T follicular helper cell (primary cell): ENCODE measurements around the gene PTPRN2.
"Not testable (repeated sequence)": the region's sequence is repeated elsewhere in the genome, so short reads cannot be mapped to it uniquely, and the experiment has no call there.

Experiments used
- DNase-seq: peaks from one replicate; pipeline ENCODE4 v3.0.0-alpha.2; 2020; ENCODE audit warnings: low read depth

Gene PTPRN2

DNA sequence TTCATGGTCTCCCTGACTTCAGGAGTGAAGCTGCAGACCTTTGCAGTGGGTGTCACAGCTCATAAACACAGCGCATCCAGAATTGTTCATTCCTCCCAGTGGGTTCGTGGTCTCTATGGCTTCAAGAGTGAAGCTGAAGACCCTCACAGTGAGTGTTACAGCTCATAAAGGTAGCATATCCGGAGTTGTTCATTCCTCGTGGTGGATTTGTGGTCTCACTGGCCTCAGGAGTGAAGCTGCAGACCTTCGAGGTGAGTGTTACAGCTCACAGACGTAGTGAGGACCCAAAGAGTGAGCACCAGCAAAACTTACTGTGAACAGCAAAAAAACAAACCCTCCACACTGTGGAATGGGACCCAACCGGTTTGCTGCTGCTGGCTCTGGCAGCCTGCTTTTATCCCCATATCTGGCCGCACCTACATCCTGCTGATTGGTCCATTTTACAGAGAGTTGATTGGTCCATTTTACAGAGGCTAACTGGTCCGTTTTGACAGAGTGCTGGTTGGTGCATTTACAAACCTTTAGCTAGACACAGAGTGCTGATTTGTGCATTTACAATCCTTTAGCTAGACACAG is 308.8 kb downstream of the PTPRN2 start:
- no peak for DNase-seq

DNA sequence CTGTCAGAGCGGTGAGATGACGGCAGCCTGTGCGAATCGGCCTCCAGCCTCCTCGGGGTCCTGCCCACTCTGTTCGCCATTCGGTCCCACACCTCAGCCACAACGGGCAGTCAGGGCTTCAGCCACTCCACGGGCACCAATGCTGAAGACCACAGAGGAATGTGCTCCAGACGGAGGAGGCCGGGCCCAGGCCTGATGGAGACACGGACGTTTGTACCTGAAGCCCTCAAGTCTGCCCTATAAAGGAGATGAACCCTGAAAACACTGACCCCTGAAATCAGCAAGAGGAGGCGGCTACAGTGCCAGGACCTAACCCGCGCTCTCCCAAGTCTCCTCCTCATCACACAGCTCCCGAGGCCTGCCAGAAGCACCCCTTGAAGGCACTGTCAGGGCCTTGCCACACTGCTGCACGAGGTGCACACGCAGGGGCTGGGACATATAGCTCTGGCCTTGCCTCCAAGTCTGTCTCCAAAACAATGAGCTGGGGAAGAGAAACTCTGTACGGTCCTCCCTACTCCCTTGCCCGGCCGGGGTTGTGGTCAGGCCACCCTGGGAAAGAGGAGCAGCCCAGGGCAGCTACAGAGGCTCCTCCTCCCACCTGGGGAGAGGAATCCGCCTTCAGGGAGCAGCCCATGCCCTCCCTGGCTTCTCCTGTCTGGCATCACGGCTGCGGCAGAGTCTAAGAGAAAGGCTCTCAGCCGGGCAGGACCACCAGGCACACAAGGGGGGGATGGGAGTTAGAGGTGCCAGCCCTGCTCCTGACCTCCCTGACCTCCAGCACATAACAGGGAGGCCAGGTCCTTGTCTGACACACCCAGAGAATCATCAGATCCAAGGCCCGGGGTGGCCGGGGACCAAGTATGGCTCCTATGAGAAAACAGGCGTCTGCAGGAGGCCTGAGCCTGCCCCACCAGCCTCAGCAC is 310.1 kb downstream of the PTPRN2 start:
- no peak for DNase-seq

DNA sequence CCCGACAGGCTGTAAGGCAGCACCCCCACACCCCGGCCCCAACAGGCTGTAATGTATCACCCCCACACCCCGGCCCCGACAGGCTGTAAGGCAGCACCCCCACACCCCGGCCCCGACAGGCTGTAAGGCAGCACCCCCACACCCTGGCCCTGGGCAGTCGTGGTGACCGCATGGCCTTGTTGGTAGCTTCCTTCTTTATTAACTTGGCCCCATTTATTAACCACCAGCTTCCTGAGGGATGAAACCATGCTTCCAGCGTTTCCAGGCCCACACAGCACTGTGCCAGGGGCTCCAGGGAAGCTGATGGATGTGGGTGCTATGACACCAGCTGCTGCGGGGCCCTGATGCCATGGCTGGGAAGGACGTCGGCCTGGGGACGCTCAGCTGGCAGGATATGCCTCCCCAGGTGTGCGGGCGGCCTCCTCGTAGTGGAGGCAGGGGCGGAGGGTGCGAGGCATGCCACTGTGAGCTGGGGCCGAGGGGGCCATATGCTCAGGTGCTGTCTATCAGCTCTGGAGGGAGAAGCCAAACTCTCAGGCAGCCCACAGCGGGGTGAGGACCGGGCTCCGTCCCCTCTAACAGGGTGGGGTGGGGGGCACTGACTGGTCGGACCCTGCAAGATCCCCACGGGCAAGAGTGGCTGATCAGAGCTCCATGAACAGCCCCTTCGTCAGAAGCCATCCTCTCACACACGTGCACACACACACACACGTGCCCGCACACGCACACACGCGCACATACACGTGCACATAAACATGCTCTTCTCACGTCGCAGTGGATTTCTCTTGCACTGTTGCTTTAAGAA is 311.0 kb downstream of the PTPRN2 start:
- no peak for DNase-seq

DNA sequence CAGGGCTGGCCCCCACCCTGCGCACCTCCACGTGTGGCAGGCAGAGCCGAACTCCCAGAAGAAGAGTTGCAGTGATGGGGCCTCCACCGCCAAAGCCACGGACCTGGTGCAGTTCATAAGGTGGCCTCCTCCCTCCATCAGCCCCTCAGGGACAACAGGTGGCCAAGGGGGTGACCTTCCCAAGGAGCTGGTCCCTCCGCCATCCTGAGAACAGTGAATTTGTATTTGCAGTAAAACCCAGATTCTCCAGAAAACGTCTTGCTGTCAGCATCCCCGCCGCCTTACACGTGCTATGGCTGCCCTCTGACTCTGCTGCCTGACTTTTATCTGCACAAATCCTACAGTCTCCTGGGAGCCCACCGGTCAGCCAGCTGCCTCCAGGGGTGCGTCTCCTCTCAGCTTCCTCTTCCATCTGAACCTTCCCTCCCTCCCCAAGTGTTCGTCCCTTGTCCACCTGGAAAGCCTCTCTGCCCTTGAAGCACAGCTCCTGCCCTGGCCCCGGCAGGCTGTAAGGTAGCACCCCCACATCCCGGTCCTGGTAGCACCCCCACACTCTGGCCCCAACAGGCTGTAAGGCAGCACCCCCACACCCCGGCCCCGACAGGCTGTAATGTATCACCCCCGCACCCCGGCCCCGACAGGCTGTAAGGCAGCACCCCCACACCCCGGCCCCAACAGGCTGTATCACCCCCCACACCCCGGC is 311.8 kb downstream of the PTPRN2 start:
- DNase-seq: no peak

DNA sequence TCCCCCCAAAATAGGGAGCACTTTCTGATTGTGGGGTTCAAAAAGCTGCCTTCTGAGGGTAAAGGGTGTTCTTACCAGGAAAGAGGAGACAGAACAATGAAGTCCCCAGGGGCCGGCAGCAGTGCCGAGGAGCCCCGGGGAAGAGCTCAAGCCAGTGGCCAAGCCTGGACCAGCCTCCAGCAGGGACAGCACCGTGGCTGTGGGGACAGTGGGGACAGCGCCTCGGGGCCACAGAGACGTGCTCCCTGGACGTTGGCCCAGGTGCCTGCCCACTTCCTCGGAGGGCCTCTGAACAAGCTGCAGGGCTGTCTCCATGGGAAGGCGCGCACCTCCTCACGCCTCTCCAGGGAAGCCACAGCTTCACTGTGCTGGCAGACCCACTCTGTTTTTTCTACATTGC is 312.6 kb downstream of the PTPRN2 start:
- no peak for DNase-seq

DNA sequence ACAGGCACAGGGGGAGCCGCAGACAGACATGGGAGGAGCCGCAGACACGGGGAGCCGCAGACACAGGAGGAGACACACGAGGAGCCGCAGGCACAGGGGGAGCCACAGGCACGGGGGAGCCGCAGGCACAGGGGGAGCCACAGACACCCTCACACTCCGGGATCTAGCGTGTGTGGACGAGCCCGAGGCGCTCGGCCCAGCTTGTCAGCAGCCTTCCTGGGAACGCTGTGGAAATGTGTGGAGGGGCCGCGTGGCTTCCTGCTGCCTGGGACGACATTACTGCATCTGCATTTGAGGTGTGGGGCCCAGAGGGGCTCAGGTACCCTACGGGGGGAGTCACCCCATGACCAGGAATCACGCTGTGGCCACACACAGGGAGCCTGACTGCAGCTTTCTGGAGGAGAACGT is 313.2 kb downstream of the PTPRN2 start:
- no peak for DNase-seq

DNA sequence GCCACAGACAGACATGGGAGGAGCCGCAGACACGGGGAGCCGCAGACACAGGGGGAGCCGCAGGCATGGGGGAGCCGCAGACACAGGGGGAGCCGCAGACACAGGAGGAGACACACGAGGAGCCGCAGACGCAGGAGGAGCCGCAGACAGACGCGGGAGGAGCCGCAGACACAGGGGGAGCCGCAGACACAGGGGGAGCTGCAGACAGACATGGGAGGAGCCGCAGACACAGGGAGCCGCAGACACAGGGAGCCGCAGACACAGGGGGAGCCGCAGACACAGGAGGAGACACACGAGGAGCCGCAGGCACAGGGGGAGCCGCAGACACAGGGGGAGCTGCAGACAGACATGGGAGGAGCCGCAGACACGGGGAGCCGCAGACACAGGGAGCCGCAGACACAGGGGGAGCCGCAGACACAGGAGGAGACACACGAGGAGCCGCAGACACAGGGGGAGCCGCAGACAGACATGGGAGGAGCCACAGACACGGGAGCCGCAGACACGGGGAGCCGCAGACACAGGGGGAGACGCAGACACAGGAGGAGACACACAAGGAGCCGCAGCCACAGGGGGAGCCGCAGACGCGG is 313.8 kb downstream of the PTPRN2 start:
- DNase-seq: not testable (repeated sequence)

DNA sequence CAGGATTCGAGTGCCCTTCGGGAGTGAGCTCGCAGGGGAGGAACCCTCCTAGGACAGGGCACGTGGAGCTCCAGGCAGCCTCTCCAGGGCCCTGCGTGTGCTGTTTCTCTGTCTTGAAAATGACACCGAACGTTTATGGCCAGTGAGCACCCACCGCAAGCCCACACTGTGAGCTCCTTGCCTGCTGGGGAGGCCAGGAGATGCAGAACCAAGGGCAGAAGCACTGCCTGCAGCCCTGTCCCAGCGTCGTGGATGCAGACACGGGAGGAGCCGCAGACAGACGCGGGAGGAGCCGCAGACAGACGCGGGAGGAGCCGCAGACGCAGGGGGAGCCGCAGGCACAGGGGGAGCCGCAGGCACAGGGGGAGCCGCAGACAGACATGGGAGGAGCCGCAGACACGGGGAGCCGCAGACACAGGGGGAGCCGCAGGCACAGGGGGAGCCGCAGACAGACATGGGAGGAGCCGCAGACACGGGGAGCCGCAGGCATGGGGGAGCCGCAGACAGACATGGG is 314.4 kb downstream of the PTPRN2 start:
- DNase-seq: no peak

DNA sequence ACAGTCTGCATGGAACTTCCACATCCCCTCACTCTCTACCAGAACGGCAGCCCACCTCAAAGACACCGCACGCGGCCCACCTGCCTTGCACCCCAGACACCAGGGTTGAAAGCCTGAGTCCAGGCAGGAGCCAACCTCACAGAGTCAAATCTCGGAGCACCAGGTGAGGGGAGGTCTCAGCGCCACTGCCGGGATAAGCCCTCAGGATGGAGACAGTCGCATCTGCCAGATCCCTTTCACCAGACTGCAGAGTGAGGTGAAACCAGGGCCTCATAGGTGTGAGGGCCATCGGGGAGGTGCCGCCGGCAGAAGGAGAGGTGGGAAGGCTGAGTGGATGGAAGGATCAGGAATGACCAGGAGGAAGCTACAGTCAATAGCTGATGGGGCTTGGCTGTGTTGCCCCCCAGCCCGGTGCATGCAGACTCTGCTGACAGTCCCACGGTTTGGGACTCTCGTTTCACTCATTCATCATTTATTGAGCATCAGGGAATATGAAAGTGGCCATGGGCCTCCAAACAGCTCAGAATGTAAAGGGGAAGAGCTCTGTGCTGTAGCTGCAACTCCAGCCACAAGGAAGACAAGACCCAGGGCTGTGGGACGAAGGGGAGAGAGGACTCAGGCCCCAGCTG is 315.0 kb downstream of the PTPRN2 start:
- DNase-seq: no peak

DNA sequence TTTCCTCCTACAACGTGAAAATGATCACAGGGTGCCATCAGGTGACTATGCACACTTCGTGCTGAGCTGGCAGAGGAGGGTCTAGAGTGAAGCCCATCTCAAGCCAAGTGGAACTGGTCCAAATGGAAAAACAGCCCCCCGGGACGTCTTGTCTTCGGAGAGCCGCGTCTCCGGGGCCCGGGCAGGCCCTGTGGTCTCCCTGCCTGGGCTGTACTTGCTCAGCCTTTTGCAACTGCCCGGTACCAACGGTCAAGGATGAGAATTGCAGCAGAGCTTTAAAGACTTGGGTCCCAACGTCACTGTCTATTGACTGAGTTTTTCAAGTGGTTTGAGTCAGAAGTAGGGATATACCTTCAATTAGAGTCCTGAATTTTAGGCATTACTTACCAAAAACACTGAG is 315.5 kb downstream of the PTPRN2 start:
- DNase-seq: no peak

DNA sequence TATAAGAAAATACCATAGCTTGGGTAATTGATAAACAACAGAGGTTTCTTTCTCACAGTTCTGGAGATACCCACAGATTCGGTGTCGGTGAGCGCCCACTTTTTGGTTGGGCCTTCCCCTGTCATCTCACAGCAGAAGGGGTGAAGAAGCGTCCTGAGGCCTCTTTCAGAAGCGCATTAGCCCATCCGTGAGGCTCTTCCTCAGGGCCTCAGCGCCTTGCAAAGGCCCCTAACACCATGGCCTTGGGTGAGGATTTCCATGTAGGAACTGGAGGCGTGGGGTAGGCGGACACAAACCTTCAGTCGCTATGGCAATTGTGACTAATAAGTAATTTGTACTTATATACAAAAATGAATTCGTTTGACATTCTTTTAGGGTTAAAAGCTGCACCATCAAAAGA is 316.0 kb downstream of the PTPRN2 start:
- DNase-seq: no peak

DNA sequence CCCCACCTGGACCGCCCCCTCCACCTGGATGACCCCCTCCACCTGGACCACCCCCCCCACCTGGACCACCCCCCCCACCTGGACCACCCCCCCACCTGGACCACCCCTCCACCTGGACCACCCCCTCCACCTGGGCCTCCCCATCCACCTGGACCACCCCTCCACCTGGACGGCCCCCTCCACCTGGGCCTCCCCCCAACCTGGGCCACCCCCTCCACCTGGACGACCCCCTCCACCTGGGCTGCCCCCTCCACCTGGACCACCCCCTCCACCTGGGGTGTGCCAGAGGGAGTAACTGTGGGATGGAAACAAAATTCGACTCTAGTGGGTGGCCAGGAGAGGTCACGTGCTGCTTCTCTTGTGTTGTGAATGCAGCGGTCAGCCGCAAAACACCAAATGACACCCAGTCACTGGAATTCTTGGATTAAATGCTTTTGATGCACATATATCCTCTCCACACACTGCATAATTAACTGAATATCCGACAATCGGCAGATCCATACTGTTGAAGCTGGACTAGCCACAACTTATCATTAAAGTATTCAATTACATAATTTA is 316.7 kb downstream of the PTPRN2 start:
- DNase-seq: no peak

DNA sequence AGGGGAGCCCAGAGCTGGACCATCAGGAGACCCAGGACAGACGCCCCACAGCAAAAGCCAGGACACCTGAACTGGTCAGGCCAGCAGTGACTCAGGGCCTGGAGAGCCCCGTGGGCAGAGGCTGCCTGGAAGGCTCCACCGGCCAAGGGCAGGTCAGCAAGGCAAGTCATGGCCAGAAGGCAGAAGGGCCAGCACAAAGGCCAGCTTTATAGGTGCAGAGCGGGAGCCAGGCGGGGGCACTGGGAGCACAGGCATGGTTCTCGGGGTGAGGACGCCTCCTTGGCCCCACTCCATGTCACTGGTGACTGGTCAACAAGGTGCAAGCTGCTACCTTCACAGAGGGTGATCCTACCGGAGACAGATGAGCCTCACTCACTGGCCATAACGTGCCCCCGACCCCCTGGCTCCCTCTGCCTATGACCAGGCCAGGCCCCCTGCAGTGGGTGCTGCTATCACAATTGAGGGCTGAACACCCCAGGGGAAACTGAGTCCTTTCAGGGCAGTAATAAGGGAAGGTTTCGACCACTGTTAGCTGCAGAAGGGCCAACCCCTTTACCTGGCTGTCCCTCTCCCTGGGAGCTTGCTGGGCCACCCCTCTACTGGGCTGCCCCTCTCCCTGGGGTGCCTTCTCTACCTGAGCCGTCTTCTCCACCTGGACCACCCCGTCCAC is 317.4 kb downstream of the PTPRN2 start:
- DNase-seq: no peak

DNA sequence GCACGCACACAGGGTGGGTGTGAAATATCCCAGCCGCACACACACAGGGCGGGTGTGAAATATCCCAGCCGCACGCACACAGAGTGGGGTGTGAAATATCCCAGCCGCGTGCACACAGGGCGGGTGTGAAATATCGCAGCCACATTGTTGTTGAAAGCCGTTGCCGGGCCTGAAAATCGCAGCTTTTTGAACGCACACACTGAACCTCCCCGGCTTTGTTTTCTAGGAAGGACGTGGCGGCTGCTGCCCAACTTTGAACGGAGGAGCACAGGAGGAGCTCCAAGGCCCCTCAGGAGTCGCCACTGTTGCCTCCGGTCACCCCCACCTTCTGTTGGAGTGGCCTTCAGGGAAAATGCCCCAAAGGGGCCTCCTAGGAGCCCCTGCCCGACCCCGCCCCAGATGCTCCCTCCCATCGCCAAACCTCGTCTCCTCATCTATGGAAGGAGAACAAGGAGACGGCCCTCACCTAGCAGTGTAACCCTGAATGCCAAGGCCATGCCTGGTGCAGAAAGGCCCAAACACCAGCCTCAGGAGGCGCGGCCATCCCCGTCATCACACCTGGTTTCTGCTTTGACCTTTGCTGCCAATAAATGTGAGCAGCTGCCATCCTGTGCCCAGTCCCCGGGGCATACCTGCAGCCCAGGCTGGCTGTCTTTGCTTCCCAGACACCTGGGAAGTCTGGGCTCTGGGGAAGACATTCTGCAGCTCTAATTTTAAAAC is 318.6 kb downstream of the PTPRN2 start:
- DNase-seq: no peak

DNA sequence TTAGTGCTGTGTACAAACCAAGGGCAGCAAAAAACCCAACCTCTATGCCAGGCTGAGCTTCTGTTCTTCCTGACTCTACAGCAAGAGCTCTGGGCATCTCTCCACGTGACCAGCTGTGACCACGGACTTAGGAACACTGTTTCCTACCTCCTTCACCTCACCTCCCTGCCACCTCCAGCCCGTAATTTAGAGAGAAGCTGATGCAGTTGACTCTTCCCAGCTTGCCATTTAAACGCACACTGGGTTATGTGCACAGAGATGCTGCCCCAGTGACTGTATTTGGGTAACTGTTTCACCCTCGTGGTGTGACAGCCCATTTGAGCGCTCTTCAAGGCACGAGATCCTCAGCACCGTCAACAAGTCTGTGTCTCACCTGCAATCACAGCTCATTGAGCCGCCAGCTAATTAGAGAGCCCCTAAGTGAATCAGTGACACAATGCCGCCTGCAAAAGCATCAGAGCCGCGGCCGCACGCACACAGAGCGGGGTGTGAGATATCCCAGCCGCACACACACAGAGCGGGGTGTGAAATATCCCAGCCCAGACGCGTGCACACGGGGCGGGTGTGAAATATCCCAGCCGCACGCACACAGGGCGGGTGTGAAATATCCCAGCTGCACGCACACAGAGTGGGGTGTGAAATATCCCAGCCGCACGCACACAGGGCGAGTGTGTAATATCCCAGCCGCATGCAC is 319.7 kb downstream of the PTPRN2 start:
- no peak for DNase-seq

DNA sequence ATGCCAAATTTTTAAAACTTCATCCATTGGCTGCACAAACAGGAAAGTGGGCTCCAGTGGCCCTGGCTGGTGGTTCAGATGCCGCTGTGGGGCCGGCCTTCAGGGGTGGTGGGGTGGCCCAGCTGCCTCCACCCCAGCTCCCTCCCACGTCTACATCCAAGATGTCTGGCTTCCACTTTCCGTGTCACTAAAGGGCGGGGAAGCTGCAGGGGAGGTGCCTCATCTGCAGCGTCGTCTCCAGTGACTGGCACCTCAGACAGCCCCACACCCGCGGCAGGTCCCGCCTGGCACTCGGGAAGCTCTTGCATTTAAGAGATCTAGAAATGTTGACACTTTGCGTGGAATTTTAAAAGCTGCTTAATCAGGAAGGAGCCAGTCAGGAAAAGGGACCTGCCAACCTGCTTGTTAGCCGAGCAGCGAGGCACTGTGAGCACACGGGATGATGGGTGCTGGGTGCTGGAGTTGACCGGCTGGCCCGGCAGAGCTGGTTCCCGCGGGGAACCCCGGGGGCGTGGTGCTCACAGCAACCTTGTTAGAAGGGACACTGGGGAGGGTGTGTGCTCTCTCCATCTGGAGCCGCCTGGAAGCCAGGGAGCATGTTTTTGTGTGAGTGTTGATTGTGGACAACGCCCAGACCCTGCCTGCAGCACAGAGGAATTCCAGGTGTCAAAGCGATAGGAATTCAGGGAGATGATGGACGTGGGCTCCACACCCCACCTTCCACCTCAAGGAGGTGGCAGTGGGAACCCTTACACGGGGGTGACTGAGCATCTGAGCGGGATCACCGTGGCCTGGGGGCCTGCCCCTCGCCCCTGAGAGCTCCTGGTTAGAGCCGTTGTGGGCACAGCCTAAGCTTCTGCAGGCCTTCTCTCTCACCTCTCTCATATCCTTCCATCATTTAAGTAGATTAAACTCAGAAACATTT is 320.5 kb downstream of the PTPRN2 start:
- DNase-seq: no peak

DNA sequence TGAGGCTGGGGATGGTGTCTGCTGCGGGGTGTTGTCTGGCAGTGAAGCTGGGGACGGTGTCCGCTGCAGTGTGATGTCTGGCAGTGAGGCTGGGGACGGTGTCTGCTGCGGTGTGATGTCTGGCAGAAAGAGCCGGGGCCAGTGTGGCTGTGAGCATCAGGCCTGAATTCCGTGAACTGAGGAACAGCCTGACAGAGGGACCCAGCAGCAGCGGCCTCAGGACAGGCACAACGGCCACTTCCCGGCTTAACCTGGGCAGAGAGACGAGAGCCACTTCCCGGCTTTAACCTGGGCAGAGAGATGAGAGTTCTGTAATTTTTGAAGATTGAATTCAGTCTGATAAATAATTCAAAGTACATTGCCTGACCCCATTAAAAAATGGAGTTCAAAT is 321.2 kb downstream of the PTPRN2 start:
- DNase-seq: no peak

DNA sequence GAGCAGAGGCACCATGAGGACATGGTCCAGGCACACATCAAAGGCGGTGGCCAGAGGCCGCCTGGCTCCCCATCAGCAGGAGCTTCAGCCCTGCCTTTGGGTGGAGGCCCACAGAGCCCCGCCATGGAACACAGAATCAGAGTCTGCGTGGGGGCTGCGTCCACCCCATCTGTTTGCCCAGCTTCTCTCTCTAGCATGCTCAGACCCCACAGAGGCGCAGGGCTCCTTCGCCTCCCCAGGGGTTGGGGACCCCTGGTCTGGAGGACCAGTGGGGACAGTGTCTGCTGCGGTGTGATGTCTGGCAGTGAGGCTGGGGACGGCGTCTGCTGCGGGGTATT is 321.9 kb downstream of the PTPRN2 start:
- no peak for DNase-seq
